ENCODE data around the gene HES7.

HES7 gene

GRCh38 chr17:8142887-8143580 is 19.1 kb upstream of the HES7 start:
- no peak for DNase-seq (ENCODE audit: low read depth in 2 of 2)

- no peak for DNase-seq (ENCODE audit: low read depth in 2 of 2)
Observed at GRCh38 chr17:8142158-8142886, 18.4 kb upstream of the HES7 start.

- no peak for DNase-seq (ENCODE audit: low read depth in 2 of 2)
Observed at GRCh38 chr17:8141741-8142140, 17.8 kb upstream of the HES7 start.

- DNase-seq (ENCODE audit: low read depth in 2 of 2): no peak
Observed at GRCh38 chr17:8141045-8141444, 17.1 kb upstream of the HES7 start.

GRCh38 chr17:8140065-8141029 is 16.4 kb upstream of the HES7 start:
- no peak for DNase-seq (ENCODE audit: low read depth in 2 of 2)

- peak; percentile 91 to 94 for DNase-seq (ENCODE audit: low read depth in 2 of 2)
Observed at GRCh38 chr17:8138672-8139371, 14.9 kb upstream of the HES7 start.

GRCh38 chr17:8138374-8138671 is 14.4 kb upstream of the HES7 start:
- no peak for DNase-seq (ENCODE audit: low read depth in 2 of 2)

- DNase-seq (ENCODE audit: low read depth in 2 of 2): no peak
Observed at GRCh38 chr17:8137645-8138373, 13.9 kb upstream of the HES7 start.

- DNase-seq (ENCODE audit: low read depth in 2 of 2): no peak
Observed at GRCh38 chr17:8133941-8134340, 10.0 kb upstream of the HES7 start.

GRCh38 chr17:8133399-8133798 is 9.5 kb upstream of the HES7 start:
- DNase-seq (ENCODE audit: low read depth in 2 of 2): no peak

GRCh38 chr17:8131844-8132441 is 8.0 kb upstream of the HES7 start:
- DNase-seq (ENCODE audit: low read depth in 2 of 2): no peak

GRCh38 chr17:8128125-8128784 is 4.3 kb upstream of the HES7 start:
- DNase-seq (ENCODE audit: low read depth in 2 of 2): no peak

GRCh38 chr17:8126491-8127066 is 2.7 kb upstream of the HES7 start:
- peak; percentile 42 to 47 for DNase-seq (ENCODE audit: low read depth in 2 of 2)

GRCh38 chr17:8125947-8126490 is 2.1 kb upstream of the HES7 start:
- no peak for DNase-seq (ENCODE audit: low read depth in 2 of 2)

GRCh38 chr17:8125154-8125946 is 1.4 kb upstream of the HES7 start:
- peak; percentile 73 to 79 for DNase-seq (ENCODE audit: low read depth in 2 of 2)

GRCh38 chr17:8124350-8125153 is 646 bp upstream of the HES7 start:
- DNase-seq (ENCODE audit: low read depth in 2 of 2): no peak

- DNase-seq (ENCODE audit: low read depth in 2 of 2): no peak
Observed at GRCh38 chr17:8122924-8123694, 797 bp downstream of the HES7 start.

All from stimulated activated CD8-positive, alpha-beta memory T cell treated with anti-CD3 and anti-CD28 coated beads, Interleukin-15, amount 100 ng/mL, for 48 hours (primary cell).